Osteoblast (primary cell): ENCODE data around the gene LARP4B. TPM values are rescaled to one million over a fixed set of nuclear protein-coding genes. Genes with fewer than 3 reads are reported as not detected.

Experiments
- DNase-seq: peaks from one replicate; pipeline ENCODE4 v3.0.0; 2011; ENCODE audit warnings: low spot score, mixed read lengths; ENCODE audit not compliant: insufficient read length; ENCODE audit errors: missing footprints
- H2AFZ ChIP-seq: 2 replicates; pipeline ENCODE4 v1.6.0; 2011; ENCODE audit warnings: mild to moderate bottlenecking, low read length
- H3K27ac ChIP-seq: 2 replicates; pipeline ENCODE4 v1.5.1; 2011; ENCODE audit warnings: mild to moderate bottlenecking, low read depth, low read length, moderate library complexity
- H3K27me3 ChIP-seq: 2 replicates; pipeline ENCODE4 v1.6.0; 2012; ENCODE audit warnings: mild to moderate bottlenecking, control low read depth, inconsistent platforms, low read length, moderate library complexity; ENCODE audit not compliant: insufficient read depth
- H3K36me3 ChIP-seq: 2 replicates; pipeline ENCODE4 v1.5.1; 2011; ENCODE audit warnings: mild to moderate bottlenecking, low read length, control low read depth, moderate library complexity; ENCODE audit not compliant: insufficient read depth
- H3K4me1 ChIP-seq: 2 replicates; pipeline ENCODE4 v1.5.1; 2011; ENCODE audit warnings: mild to moderate bottlenecking, low read length, control low read depth, moderate library complexity; ENCODE audit not compliant: insufficient read depth
- H3K4me2 ChIP-seq: 2 replicates; pipeline ENCODE4 v1.6.0; 2011; ENCODE audit warnings: mild to moderate bottlenecking, low read length; ENCODE audit not compliant: insufficient read depth
- H3K4me3 ChIP-seq: fragments of 200-600 bp; sonication (generic); 3 replicates; pipeline ENCODE4 v1.5.1; 2012; ENCODE audit warnings: mild to moderate bottlenecking, low read length, inconsistent platforms; ENCODE audit not compliant: insufficient read depth
- H3K79me2 ChIP-seq: 2 replicates; pipeline ENCODE4 v1.6.0; 2012; ENCODE audit warnings: mild to moderate bottlenecking, low read length, control low read depth, inconsistent platforms; ENCODE audit not compliant: insufficient read depth
- H3K9me3 ChIP-seq: 2 replicates; pipeline ENCODE4 v1.5.1; 2011; ENCODE audit warnings: low read depth, low read length, control low read depth
- H4K20me1 ChIP-seq: 2 replicates; pipeline ENCODE4 v1.6.0; 2012; ENCODE audit warnings: mild to moderate bottlenecking, low read length, control low read depth; ENCODE audit not compliant: insufficient read depth
- CTCF ChIP-seq: IDR thresholded peaks from 2 replicates; pipeline ENCODE4 v1.5.1; 2011; ENCODE audit warnings: mild to moderate bottlenecking, low read depth, low read length, moderate library complexity; ENCODE audit errors: extremely low read depth
- total RNA-seq: library from RNA; depleted of rRNA; stranded (reverse); fragments of >200 nt; gene quantifications from 2 replicates; pipeline ENCODE4 v1.2.3, GENCODE V29; 2012

LARP4B gene
- total RNA-seq, 1 donor = 46.0 TPM

- no peak overlapping the region for H3K4me2 ChIP-seq
- peak; percentile 9 for DNase-seq
- no peak overlapping the region for H3K27ac ChIP-seq
- H3K4me1 ChIP-seq = peaks cover 13% of the 10 kb centered on the region
- H3K79me2 ChIP-seq = no peaks in the 10 kb centered on the region
- H3K9me3 ChIP-seq = peaks cover 6% of the 10 kb centered on the region
- no peak overlapping the region for H3K4me3 ChIP-seq
- no peaks in the 10 kb centered on the region for H3K27me3 ChIP-seq
- H4K20me1 ChIP-seq = no peaks in the 10 kb centered on the region
- no peaks in the 10 kb centered on the region for H3K36me3 ChIP-seq
- no peak for TF ChIP-seq CTCF
- no peak overlapping the region for H2AFZ ChIP-seq
Measured at GRCh38 chr10:974785-975074, 43.2 kb upstream of the LARP4B start.

DNA sequence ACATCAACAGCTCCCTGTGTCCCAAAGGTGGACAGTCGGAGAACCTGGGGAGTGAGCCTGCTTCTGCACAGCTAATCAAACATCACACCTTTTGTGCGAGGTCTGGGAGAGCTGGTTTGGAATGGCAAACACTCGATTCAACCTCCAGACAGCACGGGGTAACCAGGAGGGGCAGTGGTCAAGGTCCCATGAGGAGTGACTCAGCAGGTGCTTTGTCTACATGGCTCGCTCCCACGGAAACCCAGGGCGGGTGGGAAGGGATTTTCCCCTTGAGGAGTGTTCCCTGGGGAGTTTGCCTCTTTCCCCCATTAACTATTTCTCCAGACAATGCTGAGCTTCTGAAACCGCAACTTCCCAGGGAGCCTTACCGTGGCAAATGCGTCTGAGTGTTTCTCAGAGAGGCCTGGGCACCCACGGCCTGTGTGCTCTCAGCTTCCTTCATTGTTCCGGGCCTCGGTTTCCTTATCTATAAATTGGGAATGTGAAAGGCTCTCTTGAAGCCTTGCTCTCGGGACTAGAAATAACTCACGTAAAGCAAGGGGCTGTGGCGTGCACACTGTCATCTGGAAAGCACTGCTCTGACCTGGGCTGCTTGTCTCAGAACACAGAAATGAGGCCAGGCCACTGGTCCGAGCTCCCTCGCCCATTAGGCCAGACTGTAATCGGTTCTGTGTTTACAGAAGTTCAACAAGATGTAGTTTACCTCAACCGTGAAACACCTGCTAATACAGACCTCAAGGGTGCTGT is 42.7 kb upstream of the LARP4B start:
- peaks cover 3% of the 10 kb centered on the region for H3K9me3 ChIP-seq
- no peak overlapping the region for H3K27ac ChIP-seq
- H3K27me3 ChIP-seq = no peaks in the 10 kb centered on the region
- H3K4me1 ChIP-seq = peaks cover 13% of the 10 kb centered on the region
- no peaks in the 10 kb centered on the region for H4K20me1 ChIP-seq
- DNase-seq = peak; percentile 46
- H3K36me3 ChIP-seq = no peaks in the 10 kb centered on the region
- H2AFZ ChIP-seq = no peak overlapping the region
- no peaks in the 10 kb centered on the region for H3K79me2 ChIP-seq
- TF ChIP-seq CTCF = no peak
- H3K4me3 ChIP-seq = no peak overlapping the region
- no peak overlapping the region for H3K4me2 ChIP-seq

DNA sequence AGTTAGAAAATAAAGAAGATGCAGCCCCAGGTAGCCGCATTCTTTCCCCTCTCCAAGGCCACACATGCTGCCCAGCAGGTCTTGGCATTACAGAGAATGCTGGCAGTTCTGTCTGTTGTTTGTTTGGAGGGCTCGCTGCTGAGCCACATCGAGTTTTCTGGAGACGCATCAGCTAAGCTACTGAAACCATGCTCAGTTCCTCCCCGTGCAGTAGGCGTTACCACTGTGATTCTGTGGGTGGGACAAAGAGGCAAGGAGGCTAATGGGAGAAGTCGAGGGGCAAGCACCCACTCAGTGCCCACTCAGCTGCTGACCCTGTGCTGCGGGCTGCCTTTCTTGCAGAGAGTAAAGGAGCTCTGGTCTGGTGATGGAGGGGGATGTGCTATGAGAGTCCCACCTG is 41.3 kb upstream of the LARP4B start:
- peaks cover 13% of the 10 kb centered on the region for H3K4me1 ChIP-seq
- no peaks in the 10 kb centered on the region for H4K20me1 ChIP-seq
- TF ChIP-seq CTCF = no peak
- H3K36me3 ChIP-seq = no peaks in the 10 kb centered on the region
- no peak overlapping the region for H3K4me2 ChIP-seq
- DNase-seq = peak; percentile 18
- no peaks in the 10 kb centered on the region for H3K27me3 ChIP-seq
- no peak overlapping the region for H3K4me3 ChIP-seq
- H2AFZ ChIP-seq = no peak overlapping the region
- no peaks in the 10 kb centered on the region for H3K79me2 ChIP-seq
- no peak overlapping the region for H3K27ac ChIP-seq
- no peaks in the 10 kb centered on the region for H3K9me3 ChIP-seq

DNA sequence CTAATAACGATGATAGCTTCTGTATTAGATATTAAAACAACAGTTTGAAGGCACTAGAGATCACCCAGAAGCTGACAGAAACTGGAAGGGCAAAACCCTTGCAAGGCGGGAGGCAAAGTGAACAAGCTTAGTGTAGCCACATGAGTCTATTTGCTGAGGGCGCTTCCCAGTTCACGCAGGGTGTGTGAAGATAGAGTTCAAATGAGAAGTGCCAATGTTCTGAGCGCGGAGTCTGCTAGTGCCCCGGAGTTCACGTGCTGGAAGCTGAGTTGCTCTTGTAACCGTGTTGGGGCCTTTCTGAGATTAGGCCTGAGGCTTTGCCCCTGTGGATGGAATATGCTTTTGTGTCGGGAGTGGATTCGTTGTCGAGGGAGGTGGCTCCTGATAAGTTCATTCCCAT is 40.1 kb upstream of the LARP4B start:
- Histone ChIP-seq H3K27ac (no peak overlapping the region), H3K27me3 (no peaks in the 10 kb centered on the region), H3K79me2 (no peaks in the 10 kb centered on the region), H2AFZ (no peak overlapping the region), H3K4me1 (peaks cover 13% of the 10 kb centered on the region), H3K9me3 (no peaks in the 10 kb centered on the region), H3K4me3 (no peak overlapping the region), H3K4me2 (no peak overlapping the region), H3K36me3 (no peaks in the 10 kb centered on the region), H4K20me1 (no peaks in the 10 kb centered on the region)
- no peak for DNase-seq
- TF ChIP-seq CTCF = no peak
